ENCODE data around the gene MYO1H. TPM values are rescaled to one million over a fixed set of nuclear protein-coding genes. Genes with fewer than 3 reads are reported as not detected.

Gene MYO1H
- total RNA-seq, 1 donor from 2014 or later, result 4.4 TPM

DNA sequence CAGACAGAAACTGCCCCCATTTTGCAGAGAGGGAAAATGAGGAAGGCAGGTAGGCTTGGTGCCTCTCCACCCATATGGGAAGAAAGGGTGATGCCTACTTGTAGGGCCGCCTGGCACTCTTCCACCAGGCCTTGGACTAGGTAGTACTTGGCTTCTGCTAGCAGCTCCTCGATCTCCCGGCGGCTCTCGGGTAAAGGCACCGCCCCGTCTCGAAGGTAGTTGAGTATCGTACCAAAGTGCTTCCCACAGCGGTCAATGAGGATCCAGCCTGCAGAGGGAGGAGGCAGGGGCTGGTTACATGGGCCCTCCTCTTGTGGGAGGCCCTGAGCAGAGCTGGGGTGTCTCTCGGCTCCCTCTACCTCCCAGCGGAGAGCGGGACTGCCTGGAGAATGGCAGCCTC is 112.8 kb downstream of the MYO1H start:
- Mint-ChIP-seq H3K27ac (ENCODE audit: unreplicated experiment) (peak overlapping the region; percentile 100), H3K36me3 (ENCODE audit: low read depth, unreplicated experiment) (peaks cover 63% of the 10 kb centered on the region), H3K9me3 (ENCODE audit: unreplicated experiment) (no peaks in the 10 kb centered on the region), H3K4me3 (ENCODE audit: unreplicated experiment) (no peak overlapping the region), H3K27me3 (ENCODE audit: unreplicated experiment) (peaks cover 3% of the 10 kb centered on the region), H3K4me1 (ENCODE audit: unreplicated experiment) (peaks cover 81% of the 10 kb centered on the region)
- TF ChIP-seq, protein P1, sequence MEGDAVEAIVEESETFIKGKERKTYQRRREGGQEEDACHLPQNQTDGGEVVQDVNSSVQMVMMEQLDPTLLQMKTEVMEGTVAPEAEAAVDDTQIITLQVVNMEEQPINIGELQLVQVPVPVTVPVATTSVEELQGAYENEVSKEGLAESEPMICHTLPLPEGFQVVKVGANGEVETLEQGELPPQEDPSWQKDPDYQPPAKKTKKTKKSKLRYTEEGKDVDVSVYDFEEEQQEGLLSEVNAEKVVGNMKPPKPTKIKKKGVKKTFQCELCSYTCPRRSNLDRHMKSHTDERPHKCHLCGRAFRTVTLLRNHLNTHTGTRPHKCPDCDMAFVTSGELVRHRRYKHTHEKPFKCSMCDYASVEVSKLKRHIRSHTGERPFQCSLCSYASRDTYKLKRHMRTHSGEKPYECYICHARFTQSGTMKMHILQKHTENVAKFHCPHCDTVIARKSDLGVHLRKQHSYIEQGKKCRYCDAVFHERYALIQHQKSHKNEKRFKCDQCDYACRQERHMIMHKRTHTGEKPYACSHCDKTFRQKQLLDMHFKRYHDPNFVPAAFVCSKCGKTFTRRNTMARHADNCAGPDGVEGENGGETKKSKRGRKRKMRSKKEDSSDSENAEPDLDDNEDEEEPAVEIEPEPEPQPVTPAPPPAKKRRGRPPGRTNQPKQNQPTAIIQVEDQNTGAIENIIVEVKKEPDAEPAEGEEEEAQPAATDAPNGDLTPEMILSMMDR (IDR thresholded peaks at IDR 0.05; ENCODE audit: unreplicated experiment), result no peak
- DNase-seq (ENCODE audit: low spot score), result no peak

DNA sequence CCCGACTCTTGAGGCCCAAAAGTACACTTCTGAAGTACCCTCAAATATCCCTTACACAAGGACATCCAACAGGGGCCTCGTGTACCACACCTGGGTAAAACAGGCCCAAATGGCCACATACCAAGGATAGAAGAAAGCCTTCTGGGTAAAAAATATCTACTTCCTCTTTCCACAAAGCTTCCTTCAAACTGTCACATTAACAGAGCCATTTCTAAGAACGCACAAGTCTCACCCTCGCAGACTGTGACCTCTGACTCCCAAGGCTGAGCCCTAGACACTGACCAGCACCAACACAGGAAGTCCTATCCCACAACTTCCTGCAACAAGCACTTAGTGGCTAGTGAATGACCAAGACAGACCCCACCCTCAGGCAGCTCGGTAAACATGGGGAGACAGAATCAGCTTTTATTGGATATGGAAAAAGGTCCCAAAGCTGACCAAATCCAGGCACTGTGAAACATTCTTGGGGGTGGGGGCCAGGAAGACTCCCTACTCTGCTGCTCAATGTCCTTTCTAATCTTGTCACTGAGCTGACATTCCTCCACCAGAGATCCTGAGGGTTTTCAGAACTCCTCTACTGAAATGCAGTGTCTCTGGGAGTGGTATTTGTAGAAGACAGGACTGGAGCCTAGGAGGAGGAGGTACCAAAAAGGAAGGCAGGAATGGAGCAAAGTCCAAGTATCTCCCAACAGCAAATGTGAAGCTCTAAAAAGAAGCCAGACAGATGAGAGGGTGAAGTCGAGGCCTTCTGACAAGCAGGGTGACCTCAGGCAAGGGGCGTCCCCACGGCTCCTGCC is 113.5 kb downstream of the MYO1H start:
- no peaks in the 10 kb centered on the region for H3K9me3 Mint-ChIP-seq (ENCODE audit: unreplicated experiment)
- peaks cover 4% of the 10 kb centered on the region for H3K27me3 Mint-ChIP-seq (ENCODE audit: unreplicated experiment)
- peak overlapping the region; percentile 100 for H3K27ac Mint-ChIP-seq (ENCODE audit: unreplicated experiment)
- H3K4me3 Mint-ChIP-seq (ENCODE audit: unreplicated experiment), result peak overlapping the region; percentile 81
- peaks cover 65% of the 10 kb centered on the region for H3K36me3 Mint-ChIP-seq (ENCODE audit: low read depth, unreplicated experiment)
- DNase-seq (ENCODE audit: low spot score), result no peak
- TF ChIP-seq, protein P1 (IDR thresholded peaks at IDR 0.05; ENCODE audit: unreplicated experiment), result no peak
- peaks cover 89% of the 10 kb centered on the region for H3K4me1 Mint-ChIP-seq (ENCODE audit: unreplicated experiment)

GRCh38 chr12:109461846-109462756 is 114.4 kb downstream of the MYO1H start:
- DNase-seq (ENCODE audit: low spot score), result peak; percentile 51
- peaks cover 59% of the 10 kb centered on the region for H3K36me3 Mint-ChIP-seq (ENCODE audit: low read depth, unreplicated experiment)
- H3K9me3 Mint-ChIP-seq (ENCODE audit: unreplicated experiment), result no peaks in the 10 kb centered on the region
- peaks cover 93% of the 10 kb centered on the region for H3K4me1 Mint-ChIP-seq (ENCODE audit: unreplicated experiment)
- TF ChIP-seq, protein P1 (IDR thresholded peaks at IDR 0.05; ENCODE audit: unreplicated experiment), result no peak
- H3K27ac Mint-ChIP-seq (ENCODE audit: unreplicated experiment), result peak overlapping the region; percentile 100
- H3K27me3 Mint-ChIP-seq (ENCODE audit: unreplicated experiment), result peaks cover 4% of the 10 kb centered on the region
- peak overlapping the region; percentile 48 for H3K4me3 Mint-ChIP-seq (ENCODE audit: unreplicated experiment)

DNA sequence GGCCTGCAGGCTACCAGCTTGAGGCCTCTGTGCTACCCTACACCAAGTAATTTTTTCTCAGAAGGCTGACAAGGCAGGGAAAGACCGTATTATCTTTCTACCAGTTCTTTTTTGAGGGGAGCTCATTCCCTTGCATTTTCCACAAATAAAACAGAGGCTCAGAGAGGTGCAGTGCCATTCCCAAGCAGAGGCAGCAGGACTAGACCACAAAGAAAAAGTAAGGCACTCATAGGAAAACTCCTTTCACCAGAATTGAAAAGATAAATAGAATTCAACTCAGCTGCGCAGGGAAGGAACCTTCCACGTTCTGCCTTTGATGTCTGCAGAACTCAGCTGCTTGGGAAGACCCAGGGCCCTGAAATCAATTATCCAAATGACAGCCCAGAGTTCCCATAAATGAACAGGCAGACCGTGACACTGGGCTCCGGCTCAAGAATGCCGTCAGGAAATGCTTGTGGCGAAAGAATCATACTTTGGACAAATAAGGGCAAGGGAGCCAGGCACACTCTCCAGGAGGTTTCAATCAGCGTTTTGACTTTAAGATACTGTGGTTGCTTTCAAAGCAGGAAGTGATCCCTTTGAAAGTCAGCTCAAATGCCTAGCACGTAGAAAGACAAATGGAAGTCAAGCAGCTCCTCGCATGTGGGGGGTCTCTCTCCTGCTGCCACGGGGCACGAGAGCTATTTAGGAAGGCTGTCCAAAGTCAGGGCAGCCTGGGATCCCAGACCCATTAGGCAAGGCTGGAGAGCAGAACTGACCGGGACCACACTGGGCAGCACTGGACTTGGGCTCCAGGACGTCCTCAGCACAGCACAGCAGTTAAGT is 115.4 kb downstream of the MYO1H start:
- Mint-ChIP-seq H3K27ac (ENCODE audit: unreplicated experiment) (peak overlapping the region; percentile 100), H3K36me3 (ENCODE audit: low read depth, unreplicated experiment) (peaks cover 52% of the 10 kb centered on the region), H3K27me3 (ENCODE audit: unreplicated experiment) (peaks cover 4% of the 10 kb centered on the region), H3K4me3 (ENCODE audit: unreplicated experiment) (peak overlapping the region; percentile 48), H3K9me3 (ENCODE audit: unreplicated experiment) (no peaks in the 10 kb centered on the region), H3K4me1 (ENCODE audit: unreplicated experiment) (peaks cover 94% of the 10 kb centered on the region)
- TF ChIP-seq, protein P1 (IDR thresholded peaks at IDR 0.05; ENCODE audit: unreplicated experiment), result no peak
- peak; percentile 30 for DNase-seq (ENCODE audit: low spot score)
